Endothelial cell of umbilical vein (primary cell): Measurements from ENCODE around the gene SUGCT.

Experiments used
- CTCF ChIP-seq, 2 donors: IDR thresholded peaks; 1 replicate in 1 of 2; 2 replicates in 1 of 2; pipeline ENCODE4 v1.5.1; 2011; ENCODE audit warnings: low read length in 2 of 2, mild to moderate bottlenecking in 2 of 2, moderate library complexity in 2 of 2, control low read depth in 1 of 2, inconsistent platforms in 1 of 2, low read depth in 1 of 2; ENCODE audit not compliant: insufficient read depth in 1 of 2; ENCODE audit errors: extremely low read depth in 1 of 2
- EZH2 ChIP-seq: IDR thresholded peaks from 2 replicates; pipeline ENCODE4 v1.6.1; 2012; ENCODE audit warnings: borderline replicate concordance, low read depth, mild to moderate bottlenecking, moderate library complexity, low read length, inconsistent platforms; ENCODE audit not compliant: severe bottlenecking
- FOS ChIP-seq: IDR thresholded peaks from 2 replicates; pipeline ENCODE4 v1.6.1; 2011; ENCODE audit warnings: mild to moderate bottlenecking, low read length, moderate library complexity, borderline replicate concordance; ENCODE audit not compliant: insufficient read depth
- GATA2 ChIP-seq: IDR thresholded peaks from 2 replicates; pipeline ENCODE4 v1.7.0; 2011; ENCODE audit warnings: low read depth, mild to moderate bottlenecking, moderate library complexity, mixed read lengths, low read length; ENCODE audit not compliant: insufficient read length, insufficient read depth
- JUN ChIP-seq: IDR thresholded peaks from 2 replicates; pipeline ENCODE4 v1.6.1; 2011; ENCODE audit warnings: borderline replicate concordance, low read depth; ENCODE audit not compliant: insufficient read length, insufficient read depth
- MAX ChIP-seq: IDR thresholded peaks from 2 replicates; pipeline ENCODE4 v1.6.1; 2011; ENCODE audit not compliant: insufficient read depth, insufficient read length
- MYC ChIP-seq: IDR thresholded peaks from one replicate; pipeline ENCODE4 v1.6.1; 2011; ENCODE audit warnings: mild to moderate bottlenecking, low read depth, low read length
- POLR2A ChIP-seq: IDR thresholded peaks from 2 replicates; pipeline ENCODE4 v1.6.1; 2012; ENCODE audit warnings: low read depth, mild to moderate bottlenecking, control low read depth, low read length
- POLR2AphosphoS5 ChIP-seq: IDR thresholded peaks from 2 replicates; pipeline ENCODE4 v1.6.1; 2012; ENCODE audit warnings: low read depth, mild to moderate bottlenecking, control low read depth, low read length, moderate library complexity; ENCODE audit not compliant: insufficient read depth

- no peak for TF ChIP-seq CTCF (IDR thresholded peaks at IDR 0.05; ENCODE audit: extremely low read depth in 1 of 2, insufficient read depth in 1 of 2, low read depth in 1 of 2, low read length in 2 of 2)
- TF ChIP-seq EZH2 = no peak
- no peak for TF ChIP-seq POLR2A
- no peak for TF ChIP-seq MAX
- no peak for TF ChIP-seq JUN
- no peak for TF ChIP-seq MYC
- TF ChIP-seq POLR2AphosphoS5 = no peak
- no peak for TF ChIP-seq GATA2
- no peak for TF ChIP-seq FOS
Observed at GRCh38 chr7:40815512-40815911, 680.7 kb downstream of the SUGCT start.
